Measurements from ENCODE around the gene RNF5.
A peak's percentile ranks its signal among the peaks of the same experiment; 100 is the strongest.

The RNF5 gene

GRCh38 chr6:32177788-32178546, at the start of gene RNF5:
TSS of gene RNF5 (plus strand) at chr6:32178405. CDS start at chr6:32178512, 107 bp downstream.
- peaks cover 42% of the 10 kb centered on the region for H3K36me3 ChIP-seq (ENCODE audit: insufficient read depth, insufficient read length, low read length)
- DNase-seq (ENCODE audit: low read depth, low spot score): peak; percentile 96
- TF ChIP-seq SUZ12 (IDR thresholded peaks at IDR 0.05; ENCODE audit: extremely low read depth, insufficient read depth, insufficient read length) (no peak), ZNF274 (IDR thresholded peaks at IDR 0.05; ENCODE audit: low read depth, low read length) (no peak), YY1 (IDR thresholded peaks at IDR 0.05; ENCODE audit: insufficient read depth, insufficient read length) (no peak)
- H3K4me1 ChIP-seq (ENCODE audit: insufficient read depth, insufficient read length): peaks cover 3% of the 10 kb centered on the region
- peak within 1 kb of the TSS; percentile 80 for H3K9ac ChIP-seq (ENCODE audit: insufficient read length, low read depth)
- H3K27me3 ChIP-seq (ENCODE audit: insufficient read depth, insufficient read length): no peaks in the 10 kb centered on the region
- no peaks in the 10 kb centered on the region for H3K9me3 ChIP-seq (ENCODE audit: insufficient read depth, low read length)
- peak within 1 kb of the TSS; percentile 69 for H3K4me3 ChIP-seq (ENCODE audit: insufficient read length, low read depth)

DNA sequence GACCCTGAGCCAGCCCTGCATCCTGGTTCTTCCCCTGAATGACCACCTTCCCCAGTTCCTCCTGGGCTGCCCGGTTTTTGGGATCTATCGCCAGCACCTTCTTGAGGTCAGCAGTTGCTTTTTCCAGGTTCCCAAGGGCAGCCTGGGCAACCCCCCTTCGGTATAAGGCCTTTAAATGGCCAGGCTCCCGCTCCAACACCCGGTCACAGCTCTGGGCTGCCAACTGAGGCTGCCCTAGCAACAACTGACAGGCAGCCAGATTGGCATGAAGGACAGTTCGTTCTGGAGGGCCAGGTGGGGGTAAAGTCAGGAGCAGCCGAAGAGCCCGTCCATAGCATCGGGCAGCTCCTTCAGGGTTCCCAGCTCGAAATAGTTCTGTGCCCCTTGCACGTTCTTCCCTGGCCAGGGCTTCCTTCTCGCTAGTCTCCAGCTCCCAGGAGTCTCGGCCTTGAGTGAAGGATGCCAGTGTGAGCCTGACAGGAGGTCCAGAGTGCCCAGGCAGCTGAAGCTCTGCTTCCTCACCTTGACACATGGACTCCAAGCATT, 49.4 kb upstream of the RNF5 start:
- TF ChIP-seq SUZ12 (IDR thresholded peaks at IDR 0.05; ENCODE audit: extremely low read depth, insufficient read depth, insufficient read length) (no peak), YY1 (IDR thresholded peaks at IDR 0.05; ENCODE audit: insufficient read depth, insufficient read length) (no peak), ZNF274 (IDR thresholded peaks at IDR 0.05; ENCODE audit: low read depth, low read length) (no peak)
- H3K4me3 ChIP-seq (ENCODE audit: insufficient read length, low read depth): no peak overlapping the region
- H3K4me1 ChIP-seq (ENCODE audit: insufficient read depth, insufficient read length): peaks cover 4% of the 10 kb centered on the region
- DNase-seq (ENCODE audit: low read depth, low spot score): no peak
- no peaks in the 10 kb centered on the region for H3K27me3 ChIP-seq (ENCODE audit: insufficient read depth, insufficient read length)
- H3K9me3 ChIP-seq (ENCODE audit: insufficient read depth, low read length): no peaks in the 10 kb centered on the region
- H3K36me3 ChIP-seq (ENCODE audit: insufficient read depth, insufficient read length, low read length): peaks cover 29% of the 10 kb centered on the region
- peak overlapping the region; percentile 62 for H3K9ac ChIP-seq (ENCODE audit: insufficient read length, low read depth)

GRCh38 chr6:32129297-32130088, 48.7 kb upstream of the RNF5 start:
- Histone ChIP-seq H3K27me3 (ENCODE audit: insufficient read depth, insufficient read length) (no peaks in the 10 kb centered on the region), H3K36me3 (ENCODE audit: insufficient read depth, insufficient read length, low read length) (peaks cover 24% of the 10 kb centered on the region), H3K4me3 (ENCODE audit: insufficient read length, low read depth) (peak overlapping the region; percentile 55), H3K9ac (ENCODE audit: insufficient read length, low read depth) (peak overlapping the region; percentile 62), H3K9me3 (ENCODE audit: insufficient read depth, low read length) (no peaks in the 10 kb centered on the region), H3K4me1 (ENCODE audit: insufficient read depth, insufficient read length) (peaks cover 4% of the 10 kb centered on the region)
- DNase-seq (ENCODE audit: low read depth, low spot score): no peak
- TF ChIP-seq YY1 (IDR thresholded peaks at IDR 0.05; ENCODE audit: insufficient read depth, insufficient read length) (no peak), ZNF274 (IDR thresholded peaks at IDR 0.05; ENCODE audit: low read depth, low read length) (no peak), SUZ12 (IDR thresholded peaks at IDR 0.05; ENCODE audit: extremely low read depth, insufficient read depth, insufficient read length) (no peak)

DNA sequence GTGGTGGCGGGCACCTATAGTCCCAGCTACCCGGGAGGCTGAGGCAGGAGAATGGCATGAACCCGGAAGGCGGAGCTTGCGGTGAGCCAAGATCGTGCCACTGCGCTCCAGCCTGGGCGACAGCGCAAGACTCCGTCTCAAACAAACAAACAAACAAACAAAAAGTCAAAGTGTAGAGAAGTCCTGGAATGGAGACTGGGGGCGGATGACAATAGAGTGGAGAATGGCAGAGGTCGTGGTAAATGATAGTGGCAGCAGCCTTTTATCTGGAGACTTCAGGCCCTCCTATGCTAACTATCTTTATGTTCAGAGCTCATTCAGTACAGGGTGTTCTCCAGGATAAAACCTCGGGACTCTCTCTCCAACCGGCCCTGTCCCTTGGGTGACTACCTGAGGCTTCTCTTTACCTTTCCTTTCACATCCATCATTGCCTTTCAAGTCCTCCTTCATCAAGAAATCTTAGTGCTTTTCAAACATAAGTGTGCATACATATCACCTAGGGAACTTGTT, 46.7 kb upstream of the RNF5 start:
- H3K36me3 ChIP-seq (ENCODE audit: insufficient read depth, insufficient read length, low read length): peaks cover 9% of the 10 kb centered on the region
- H3K4me1 ChIP-seq (ENCODE audit: insufficient read depth, insufficient read length): peaks cover 4% of the 10 kb centered on the region
- H3K4me3 ChIP-seq (ENCODE audit: insufficient read length, low read depth): no peak overlapping the region
- DNase-seq (ENCODE audit: low read depth, low spot score): no peak
- H3K27me3 ChIP-seq (ENCODE audit: insufficient read depth, insufficient read length): no peaks in the 10 kb centered on the region
- no peaks in the 10 kb centered on the region for H3K9me3 ChIP-seq (ENCODE audit: insufficient read depth, low read length)
- no peak overlapping the region for H3K9ac ChIP-seq (ENCODE audit: insufficient read length, low read depth)
- TF ChIP-seq SUZ12 (IDR thresholded peaks at IDR 0.05; ENCODE audit: extremely low read depth, insufficient read depth, insufficient read length): no peak
- no peak for TF ChIP-seq YY1 (IDR thresholded peaks at IDR 0.05; ENCODE audit: insufficient read depth, insufficient read length)
- no peak for TF ChIP-seq ZNF274 (IDR thresholded peaks at IDR 0.05; ENCODE audit: low read depth, low read length)

GRCh38 chr6:32132110-32132509, 46.1 kb upstream of the RNF5 start:
- Histone ChIP-seq H3K4me3 (ENCODE audit: insufficient read length, low read depth) (no peak overlapping the region), H3K9ac (ENCODE audit: insufficient read length, low read depth) (no peak overlapping the region), H3K27me3 (ENCODE audit: insufficient read depth, insufficient read length) (no peaks in the 10 kb centered on the region), H3K9me3 (ENCODE audit: insufficient read depth, low read length) (no peaks in the 10 kb centered on the region), H3K4me1 (ENCODE audit: insufficient read depth, insufficient read length) (peaks cover 4% of the 10 kb centered on the region), H3K36me3 (ENCODE audit: insufficient read depth, insufficient read length, low read length) (peaks cover 9% of the 10 kb centered on the region)
- no peak for TF ChIP-seq SUZ12 (IDR thresholded peaks at IDR 0.05; ENCODE audit: extremely low read depth, insufficient read depth, insufficient read length)
- no peak for TF ChIP-seq YY1 (IDR thresholded peaks at IDR 0.05; ENCODE audit: insufficient read depth, insufficient read length)
- TF ChIP-seq ZNF274 (IDR thresholded peaks at IDR 0.05; ENCODE audit: low read depth, low read length): no peak
- DNase-seq (ENCODE audit: low read depth, low spot score): no peak

DNA sequence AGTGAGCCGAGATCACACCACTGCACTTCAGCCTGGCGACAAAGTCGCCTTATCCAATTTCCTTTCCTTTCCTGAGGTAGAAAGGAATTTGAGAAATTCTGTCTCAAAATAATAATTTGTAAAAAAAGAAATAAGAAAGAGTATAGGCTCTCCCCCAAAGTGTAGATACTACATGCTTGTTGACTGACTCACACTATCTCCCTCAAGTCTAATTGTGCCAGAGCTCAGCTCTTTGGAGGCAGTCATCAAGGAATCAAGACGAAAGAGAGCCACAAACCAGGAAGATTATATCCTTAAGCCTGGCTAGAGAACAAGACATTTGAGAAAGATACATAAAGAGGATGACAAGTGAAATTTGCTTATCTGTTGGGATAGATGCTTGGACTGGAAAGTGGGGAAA, 44.4 kb upstream of the RNF5 start:
- Histone ChIP-seq H3K4me1 (ENCODE audit: insufficient read depth, insufficient read length) (peaks cover 2% of the 10 kb centered on the region), H3K36me3 (ENCODE audit: insufficient read depth, insufficient read length, low read length) (peaks cover 6% of the 10 kb centered on the region), H3K9ac (ENCODE audit: insufficient read length, low read depth) (no peak overlapping the region), H3K9me3 (ENCODE audit: insufficient read depth, low read length) (no peaks in the 10 kb centered on the region), H3K4me3 (ENCODE audit: insufficient read length, low read depth) (no peak overlapping the region), H3K27me3 (ENCODE audit: insufficient read depth, insufficient read length) (no peaks in the 10 kb centered on the region)
- TF ChIP-seq SUZ12 (IDR thresholded peaks at IDR 0.05; ENCODE audit: extremely low read depth, insufficient read depth, insufficient read length) (no peak), ZNF274 (IDR thresholded peaks at IDR 0.05; ENCODE audit: low read depth, low read length) (no peak), YY1 (IDR thresholded peaks at IDR 0.05; ENCODE audit: insufficient read depth, insufficient read length) (no peak)
- no peak for DNase-seq (ENCODE audit: low read depth, low spot score)

Measured in NT2/D1 (cell line).